Heart right ventricle (tissue), 16 donors: Measurements from ENCODE around the gene UCN3. TPM values are rescaled to one million over a fixed set of nuclear protein-coding genes. Genes with fewer than 3 reads are reported as not detected.

Source experiments
- ATAC-seq, 8 donors: fragments of 200-7000 bp; cut with Tn5 transposase; one replicate each; pipeline ENCODE4 v1.9.1; 2020; ENCODE audit warnings: mild to moderate bottlenecking in 8 of 8, moderate library complexity in 8 of 8, moderate number of reproducible peaks in 1 of 8
- DNase-seq, 2 donors: peaks; one replicate each; pipeline ENCODE4 v3.0.0-alpha.2; 2020
- H3K27ac ChIP-seq, 10 donors: fragments of 200-600 bp; sonication (generic) in 2 of 10; one replicate each; pipeline versions ENCODE4 v1.5.0 to v1.8.0; 2020 to 2022; ENCODE audit warnings: mild to moderate bottlenecking in 3 of 10
- H3K27me3 ChIP-seq, 7 donors: fragments of 200-600 bp; one replicate each; pipeline ENCODE4 v1.8.0; 2021 to 2022; ENCODE audit warnings: mild to moderate bottlenecking in 2 of 7
- H3K36me3 ChIP-seq, 9 donors: fragments of 200-600 bp; sonication (generic) in 1 of 9; one replicate each; pipeline versions ENCODE4 v1.5.0 to v1.8.0; 2020 to 2022; ENCODE audit warnings: mild to moderate bottlenecking in 2 of 9
- H3K4me1 ChIP-seq, 9 donors: fragments of 200-600 bp; sonication (generic) in 1 of 9; one replicate each; pipeline versions ENCODE4 v1.5.0 to v1.8.0; 2020 to 2022; ENCODE audit warnings: mild to moderate bottlenecking in 4 of 9
- H3K4me3 ChIP-seq, 10 donors: fragments of 200-600 bp; sonication (generic) in 2 of 10; one replicate each; pipeline versions ENCODE4 v1.5.0 to v1.8.0; 2020 to 2022; ENCODE audit warnings: mild to moderate bottlenecking in 7 of 10, moderate library complexity in 2 of 10
- H3K9me3 ChIP-seq, 11 donors: fragments of 200-600 bp in 10 of 11; sonication (generic) in 2 of 11; one replicate each; pipeline versions ENCODE4 v1.5.0 to v1.8.0; 2013 to 2022; ENCODE audit warnings: mild to moderate bottlenecking in 2 of 11, control low read depth in 1 of 11, moderate library complexity in 1 of 11
- CTCF ChIP-seq, 9 donors: fragments of 200-600 bp; sonication (generic) in 2 of 9; IDR thresholded peaks; one replicate each; pipeline versions ENCODE4 v1.5.0 to v1.8.0; 2021 to 2022; ENCODE audit warnings: antibody characterized with exemption in 9 of 9, mild to moderate bottlenecking in 5 of 9, moderate library complexity in 1 of 9
- WGBS, 2 donors: extraction: QIAGEN DNeasy Blood & Tissue Kit; methylation state at CpG; one replicate each; pipeline ENCODE4 v1.1.7; 2013; ENCODE audit warnings: inconsistent platforms in 1 of 2; 5-methylcytosine and 5-hydroxymethylcytosine counted together
- intact Hi-C, 10 donors: fragments of 100-400 bp; cut with DNase I; formaldehyde crosslinking; loops; one replicate each; pipeline versions ENCODE4 v1.11.1 to v1.14.2; 2022
- polyA plus RNA-seq, 2 donors: library from polyadenylated mRNA; stranded (reverse); fragments of 200-250 nt; gene quantifications; one replicate each; pipeline ENCODE4 v1.2.3, GENCODE V29; 2013
- total RNA-seq, 10 donors: library from RNA; stranded (reverse); fragmentation: NEBNext Ultra II Directional in 3 of 10; extraction: Animal tissue kit (Norgen Biotek cat#: 25700) in 3 of 10; gene quantifications; one replicate each; pipeline versions ENCODE4 v1.2.1 to v1.2.4, GENCODE V29; 2021 to 2023
- donor health status: Arrhythmogenic right ventricular cardiomyopathy.
- donor health status: ischemic (EF 13 %, LVEDD 7.1; RV severe dilation, severe dysfunction).
- donor health status: healthy with polysubstance abuse.
- donor health status: DM: no; HTN: yes; CAD: no.
- donor health status: DM: no; HTN: no; CAD: no.
- donor health status: ischemic (EF 25% LVEDD 6.9; RV normal size, moderate dysfunction).
- donor health status: ischemic (EF 25% LVEDD 5.7; RV mildly dilated, moderate dysfunction).
- donor health status: healthy.
- donor health status: DM: yes; HTN: yes; CAD: no.
- donor health status: Ischemic cardiomyopathy.
- donor health status: ischemic (EF 35%, LVEDD 5.7; RV mildly dilated, moderate dysfunction).
- donor health status: nonischemic (EF 11% LVEDD 7.7; RV severe dilation, severe dysfunction).
- donor health status: DM: yes; HTN: yes; CAD: no.
- donor health status: PGD.
- donor health status: ischemic (EF 29% LVEDD 5.4; RV normal size, mild dysfunction).
- donor health status: nonischemic (EF 23%, LVEDD 6.1; RV moderate dilation, normal function).

Gene UCN3
- total and polyA plus RNA-seq, 12 donors = not detected

GRCh38 chr10:5423771-5424170, 59.0 kb downstream of the UCN3 start:
- Histone ChIP-seq H3K4me1 (peaks cover 0 to 14% (median 0%) of the 10 kb centered on the region in 9 donors), H3K27ac (no peak overlapping the region), H3K4me3 (no peak overlapping the region), H3K36me3 (no peaks in the 10 kb centered on the region), H3K27me3 (no peaks in the 10 kb centered on the region), H3K9me3 (peaks cover 0 to 10% (median 0%) of the 10 kb centered on the region in 11 donors)
- no peak for DNase-seq
- 40 to 41% methylated on average over 2 of the region's 2 CpGs for WGBS, 2 donors
- intact Hi-C loops = no loop called here
- ATAC-seq = no peak
- no peak for TF ChIP-seq CTCF (IDR thresholded peaks at IDR 0.05)

Other genes with a start within 250 kb of the UCN3 start
- under 1 TPM in 2 of 10 donors, not detected in 8; 0.39 to 0.51 TPM for gene AKR1C8, start 179.8 kb upstream of the UCN3 start, total RNA-seq
- gene AKR1C8, start 179.8 kb upstream of the UCN3 start, polyA plus RNA-seq = under 1 TPM in 1 of 2 donors, not detected in 1; 0.04 TPM
- not detected for gene AKR1C4, start 168.1 kb upstream of the UCN3 start, total RNA-seq
- not detected for gene AKR1C4, start 168.1 kb upstream of the UCN3 start, polyA plus RNA-seq
- under 1 TPM in 7 of 10 donors, not detected in 3; 0.14 to 0.72 (median 0.17) TPM for gene TUBAL3, start 39.9 kb downstream of the UCN3 start, total RNA-seq
- gene TUBAL3, start 39.9 kb downstream of the UCN3 start, polyA plus RNA-seq = under 1 TPM; 0.23 to 0.51 TPM
- gene NET1, start 47.6 kb downstream of the UCN3 start, total RNA-seq = 10 to 100 TPM; 13.4 to 22.6 (median 17.6) TPM
- gene NET1, start 47.6 kb downstream of the UCN3 start, polyA plus RNA-seq = 1 to 10 TPM; 6.0 to 9.3 TPM
- gene CALML5, start 134.6 kb downstream of the UCN3 start, total RNA-seq = not detected
- gene CALML5, start 134.6 kb downstream of the UCN3 start, polyA plus RNA-seq = not detected
- gene CALML3, start 160.0 kb downstream of the UCN3 start, total RNA-seq = not detected
- under 1 TPM in 1 of 2 donors, not detected in 1; 0.04 TPM for gene CALML3, start 160.0 kb downstream of the UCN3 start, polyA plus RNA-seq